SHP77 (cell line): ENCODE measurements around the gene ARID3A.
"Not testable (repeated sequence)": the region's sequence is repeated elsewhere in the genome, so short reads cannot be mapped to it uniquely, and the experiment has no call there.

ENCODE experiments used
- DNase-seq, 2 experiments: peaks; one replicate each; lab custom pipeline; 2025; lab: John Stamatoyannopoulos, UW

ARID3A gene

DNA sequence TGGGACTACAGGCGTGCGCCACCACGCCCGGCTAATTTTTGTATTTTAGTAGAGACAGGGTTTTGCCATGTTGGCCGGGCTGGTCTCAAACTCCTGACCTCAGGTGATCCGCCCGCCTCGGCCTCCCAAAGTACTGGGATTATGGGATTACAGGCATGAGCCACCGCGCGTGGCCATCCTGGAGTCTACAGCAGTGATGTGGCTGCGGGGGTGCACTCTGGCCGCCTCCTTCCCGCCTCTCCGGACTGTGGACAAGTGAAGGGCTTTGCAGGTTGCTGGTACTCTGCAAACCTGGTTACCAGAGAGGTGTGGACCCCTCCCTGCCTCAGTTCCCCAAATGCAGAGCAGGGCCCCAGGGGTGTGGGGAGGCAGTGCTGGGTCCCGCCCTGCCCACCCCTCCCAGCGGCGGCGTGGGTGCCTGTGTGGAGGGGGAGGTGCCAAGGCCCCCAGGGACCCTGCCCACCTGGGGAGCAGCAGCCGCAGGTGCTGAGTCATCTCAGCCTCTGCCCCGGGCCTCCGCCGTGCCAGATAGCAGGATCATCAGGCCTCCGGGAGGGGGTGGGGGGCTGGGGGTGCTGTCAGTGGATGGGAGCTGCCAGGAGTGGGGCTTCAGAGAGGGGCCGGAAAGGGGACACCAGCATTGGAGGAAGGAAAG lies 23.1 kb downstream of the ARID3A start:
- DNase-seq = no peak

DNA sequence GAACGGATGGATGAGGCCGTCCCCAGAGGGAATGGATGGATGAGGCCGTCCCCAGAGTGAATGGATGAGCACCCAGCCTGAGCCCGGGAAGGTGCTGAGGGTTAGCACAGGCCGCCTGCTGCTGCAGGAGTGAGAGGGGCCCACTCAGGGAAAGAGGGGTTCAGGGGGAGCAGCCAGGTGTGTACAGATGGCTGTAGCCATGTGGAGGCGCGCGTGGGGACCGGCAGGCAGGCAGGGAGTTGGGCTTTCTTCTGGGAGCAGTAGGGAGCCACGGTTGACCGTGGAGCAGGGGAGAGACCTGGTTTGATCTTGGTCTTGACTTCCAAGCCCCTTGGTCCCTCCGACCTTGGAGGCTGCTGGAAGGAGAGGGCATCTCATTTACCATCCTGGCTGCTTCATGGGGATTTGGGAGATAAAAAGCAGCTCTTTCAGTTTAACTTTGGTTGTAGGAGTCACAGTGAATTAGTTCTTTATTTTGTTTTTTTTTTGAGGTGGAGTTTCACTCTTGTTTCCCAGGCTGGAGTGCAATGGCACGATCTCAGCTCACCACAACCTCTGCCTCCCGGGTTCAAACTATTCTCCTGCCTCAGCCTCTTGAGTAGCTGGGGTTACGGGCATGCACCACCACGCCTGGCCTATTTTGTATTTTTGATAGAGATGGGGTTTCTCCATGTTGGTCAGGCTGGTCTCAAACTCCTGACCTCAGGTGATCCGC lies 24.7 kb downstream of the ARID3A start:
- DNase-seq = no peak

DNA sequence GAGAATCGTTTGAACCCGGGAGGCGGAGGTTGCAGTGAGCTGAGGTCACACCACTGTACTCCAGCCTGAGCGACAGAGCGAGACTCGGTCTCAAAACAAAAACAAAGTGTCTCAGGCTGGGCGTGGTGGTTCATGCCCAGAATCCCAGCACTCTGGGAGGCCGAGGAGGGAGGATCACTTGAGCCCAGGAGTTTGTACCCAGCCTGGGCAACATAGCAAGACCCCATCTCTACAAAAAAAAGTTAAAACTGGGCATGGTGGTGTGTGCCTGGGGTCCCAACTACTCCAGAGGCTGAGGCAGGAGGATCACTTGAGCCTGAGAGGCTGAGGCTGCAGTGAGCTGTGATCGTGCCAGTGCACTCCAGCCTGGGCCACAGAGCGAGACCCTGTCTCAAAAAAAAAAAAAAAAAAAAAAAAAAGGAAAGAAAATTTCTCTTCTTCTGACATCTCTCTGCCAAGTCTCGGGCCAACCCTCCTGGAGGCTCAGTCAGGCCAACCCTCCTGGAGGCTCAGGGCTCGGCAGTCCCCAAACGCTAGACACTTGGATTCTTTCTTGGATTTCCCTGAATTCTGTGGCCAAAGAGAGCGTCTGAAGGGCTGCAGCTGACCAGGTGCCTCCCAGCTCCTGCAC lies 26.3 kb downstream of the ARID3A start:
- DNase-seq = no peak

DNA sequence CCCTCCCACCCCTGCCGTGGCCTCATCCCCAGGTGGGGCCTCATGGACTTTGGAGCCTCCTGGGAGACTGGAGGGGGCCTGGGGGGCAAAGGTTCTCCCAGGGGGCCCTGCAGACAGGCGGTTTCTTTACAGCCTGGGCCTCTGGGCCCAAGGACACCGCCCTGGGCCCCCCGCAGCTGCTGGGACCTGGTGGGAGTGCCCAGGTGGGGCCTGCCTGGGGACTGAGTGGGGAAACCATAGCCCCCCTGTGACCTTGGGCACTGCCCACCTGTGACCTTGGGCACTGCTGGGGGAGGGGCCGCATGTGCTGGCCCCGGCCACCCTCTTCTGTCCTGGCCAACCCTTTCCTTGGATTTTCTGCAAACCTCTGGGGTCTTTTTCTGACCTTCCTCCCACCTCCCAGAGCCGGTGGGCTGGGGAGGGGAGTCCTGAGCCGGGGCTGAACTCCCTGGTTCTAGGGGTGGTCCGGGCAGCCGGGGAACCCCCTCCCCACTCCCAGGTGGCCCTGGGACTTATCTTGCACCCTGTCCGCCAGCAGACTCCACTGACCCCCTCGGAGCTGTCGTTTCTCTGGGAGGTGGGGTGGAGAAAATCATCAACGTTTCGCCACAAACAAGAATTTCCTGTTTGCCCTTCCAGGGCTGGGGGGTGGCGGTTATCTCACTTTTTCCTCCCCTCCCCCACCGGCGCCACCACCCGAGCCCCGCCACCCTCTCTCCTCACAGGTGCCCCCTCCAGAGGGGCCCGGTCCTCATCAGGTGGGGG lies 27.0 kb downstream of the ARID3A start:
- no peak for DNase-seq

DNA sequence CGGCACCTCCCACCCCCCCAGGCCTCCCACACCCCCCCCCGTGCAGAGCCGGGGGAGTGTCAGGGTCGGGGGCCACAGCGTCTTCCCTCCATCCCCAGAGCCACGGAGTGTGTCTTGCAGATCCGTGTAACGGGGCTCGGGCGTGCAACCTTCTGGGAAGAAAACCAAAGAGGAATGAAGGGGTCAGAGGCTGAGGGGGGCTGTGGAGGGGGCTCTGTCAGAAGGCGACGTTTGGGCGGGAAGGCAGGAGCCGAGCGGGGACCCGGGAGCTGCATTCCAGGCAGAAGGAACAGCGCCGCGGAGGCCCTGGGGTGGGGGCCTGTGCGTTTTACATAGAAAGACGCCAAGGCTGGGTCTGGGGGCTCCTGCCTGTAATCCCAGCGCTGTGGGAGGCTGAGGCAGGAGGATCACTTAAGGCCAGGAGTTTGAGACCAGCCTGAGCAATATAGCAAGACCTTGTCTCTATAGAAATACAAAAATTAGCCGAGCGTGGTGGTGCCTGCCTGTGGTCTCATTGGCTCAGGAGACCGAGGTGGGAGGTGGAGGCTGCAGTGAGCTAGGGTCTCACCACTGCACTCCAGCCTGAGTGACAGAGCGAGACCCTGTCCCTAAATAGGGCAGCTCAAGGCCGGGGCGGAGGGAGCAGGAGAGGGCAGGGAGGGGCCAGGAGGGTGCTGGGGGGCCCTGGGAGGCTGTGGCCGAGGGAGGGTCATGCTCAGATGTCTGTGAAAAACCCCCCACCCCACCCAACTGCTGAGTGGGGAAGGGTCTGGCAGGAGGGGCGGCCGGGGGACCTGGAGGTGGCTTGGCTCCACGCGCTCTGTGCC lies 27.8 kb downstream of the ARID3A start:
- no peak for DNase-seq

DNA sequence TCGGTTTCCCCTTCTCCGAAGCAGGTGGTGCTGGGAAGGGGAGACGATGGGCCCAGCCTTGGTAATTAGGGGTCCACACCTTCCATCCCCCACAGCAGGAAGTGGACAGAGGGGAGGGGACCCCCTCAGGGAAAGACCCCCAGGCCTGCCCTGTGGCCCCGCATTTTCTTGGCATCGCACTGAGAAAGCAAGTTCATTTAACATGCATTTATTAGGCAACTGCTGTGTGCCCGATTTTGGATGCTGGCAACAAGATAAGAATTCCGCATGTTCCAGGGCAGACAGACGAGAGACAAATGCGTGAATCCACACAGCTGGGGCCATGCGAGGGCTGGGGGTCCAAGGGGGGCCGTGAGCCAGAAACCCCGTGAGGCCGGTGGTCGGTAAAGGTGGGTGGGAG lies 28.4 kb downstream of the ARID3A start:
- no peak for DNase-seq

DNA sequence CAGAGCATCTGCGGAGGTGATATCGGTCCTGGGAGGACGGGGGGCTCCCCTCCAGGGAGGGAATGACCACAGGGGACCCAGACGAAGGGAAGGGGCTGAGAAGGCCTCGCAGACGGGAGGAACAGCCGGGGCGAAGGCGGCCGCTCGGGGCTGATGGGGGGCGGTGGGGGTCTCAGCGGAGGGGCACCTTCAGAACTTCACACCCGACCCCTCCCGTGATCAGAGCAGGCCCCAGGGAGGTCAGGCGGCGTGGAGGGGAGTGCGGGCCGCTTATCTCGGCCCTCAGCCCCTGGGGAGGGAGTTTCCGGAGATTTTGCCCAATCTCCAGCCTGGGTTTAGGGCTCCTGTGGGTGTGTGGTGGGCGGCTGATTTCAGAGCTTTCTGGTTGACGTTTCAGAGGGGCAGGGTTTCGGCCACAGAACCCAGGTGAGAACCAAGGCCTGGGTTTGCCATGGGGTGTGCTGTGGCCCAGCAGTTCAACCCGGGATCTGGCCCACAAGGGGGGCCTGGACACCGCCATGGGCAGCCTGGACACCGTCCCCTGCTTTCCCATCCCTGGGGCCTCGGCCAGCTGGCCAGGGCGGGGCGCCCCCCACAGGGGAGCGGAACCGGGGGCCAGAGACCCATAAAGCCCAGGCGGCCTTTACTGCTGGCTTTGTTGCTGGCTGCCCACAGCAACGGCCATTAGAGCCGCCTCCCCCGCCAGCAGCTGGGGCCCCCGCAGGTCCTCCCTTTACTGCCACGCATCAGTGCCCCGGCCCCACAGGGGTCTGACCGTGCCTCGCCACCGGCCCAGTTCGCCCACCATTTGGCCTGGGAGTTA lies 29.0 kb downstream of the ARID3A start:
- DNase-seq = no peak

DNA sequence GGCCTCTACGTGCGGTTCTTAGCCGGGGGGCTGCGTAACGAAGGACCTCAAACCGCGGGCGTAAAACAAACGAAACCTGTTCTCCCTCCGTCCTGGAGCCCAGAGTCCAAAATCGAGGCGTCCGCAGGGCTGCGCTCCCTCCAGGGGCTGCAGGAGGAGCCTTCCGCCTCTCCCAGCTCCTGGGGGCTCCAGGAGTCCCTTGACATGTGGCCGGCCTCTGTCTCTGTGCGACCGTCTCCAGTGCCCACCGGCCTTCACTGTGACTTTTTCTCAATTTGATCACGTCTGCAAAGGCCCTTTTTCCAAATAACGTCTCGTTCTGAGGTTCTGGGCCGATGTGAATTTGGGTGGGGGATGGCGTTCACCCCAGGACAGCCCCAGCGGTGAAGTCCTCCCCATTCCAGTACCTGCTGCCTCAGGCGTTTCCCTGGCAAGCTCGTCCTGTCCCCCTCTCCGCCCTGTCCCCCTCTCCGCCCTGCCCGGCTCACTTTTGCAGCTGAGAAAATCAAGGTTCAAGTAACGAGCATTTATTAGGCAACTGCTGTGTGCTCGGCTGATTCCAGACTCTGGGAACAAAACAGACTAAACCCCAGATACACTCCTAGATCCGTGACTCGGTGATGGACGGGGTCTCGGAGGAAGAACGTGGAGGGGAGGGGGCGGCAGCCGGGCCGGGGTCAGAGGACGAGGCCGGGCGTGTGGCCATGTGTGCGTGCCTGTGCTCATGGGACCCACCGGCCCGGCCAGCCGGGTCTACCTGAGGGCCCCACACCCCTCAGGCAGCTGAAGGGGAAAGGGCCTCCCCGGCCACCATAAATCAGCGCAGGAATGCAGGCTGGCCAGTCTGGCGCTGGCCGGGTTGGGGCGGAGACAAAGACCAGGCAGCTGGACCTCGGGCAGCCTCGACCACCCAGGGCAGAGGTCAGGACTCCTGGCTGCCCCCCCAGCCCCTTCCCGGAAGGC lies 30.2 kb downstream of the ARID3A start:
- DNase-seq = no peak

DNA sequence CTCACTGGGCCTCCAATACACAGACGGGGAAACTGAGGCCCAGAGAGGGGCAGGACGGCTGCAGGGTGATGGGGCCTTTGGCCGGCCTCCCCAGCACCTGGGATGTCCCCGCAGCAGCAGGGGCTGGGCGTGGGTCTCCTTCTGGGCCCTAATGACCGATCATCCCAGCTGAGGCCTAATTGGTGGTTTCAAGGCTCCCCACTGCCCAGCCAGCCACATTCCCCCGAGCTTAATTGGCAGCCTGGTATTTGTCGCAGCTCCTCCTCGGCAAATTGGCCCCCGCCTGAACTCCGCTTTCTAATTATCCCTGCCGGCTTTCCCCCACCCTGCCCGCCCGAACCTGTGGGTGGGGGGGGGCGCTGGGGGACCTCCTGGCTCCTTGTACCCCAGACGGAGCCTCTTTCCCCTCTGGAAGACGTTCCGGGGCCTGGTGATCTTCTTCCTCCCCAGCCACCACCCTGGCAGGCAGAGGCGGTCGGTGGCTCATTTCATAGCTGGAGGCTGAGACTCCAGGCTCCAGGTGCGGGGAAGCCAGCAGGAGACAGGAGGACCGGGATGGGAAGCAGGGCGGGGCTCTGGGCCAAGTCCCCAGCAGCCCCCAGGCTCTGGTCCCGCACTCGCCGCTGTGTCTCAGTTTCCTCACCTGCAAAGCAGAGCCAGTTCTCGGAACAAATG lies 31.1 kb downstream of the ARID3A start:
- DNase-seq = no peak

DNA sequence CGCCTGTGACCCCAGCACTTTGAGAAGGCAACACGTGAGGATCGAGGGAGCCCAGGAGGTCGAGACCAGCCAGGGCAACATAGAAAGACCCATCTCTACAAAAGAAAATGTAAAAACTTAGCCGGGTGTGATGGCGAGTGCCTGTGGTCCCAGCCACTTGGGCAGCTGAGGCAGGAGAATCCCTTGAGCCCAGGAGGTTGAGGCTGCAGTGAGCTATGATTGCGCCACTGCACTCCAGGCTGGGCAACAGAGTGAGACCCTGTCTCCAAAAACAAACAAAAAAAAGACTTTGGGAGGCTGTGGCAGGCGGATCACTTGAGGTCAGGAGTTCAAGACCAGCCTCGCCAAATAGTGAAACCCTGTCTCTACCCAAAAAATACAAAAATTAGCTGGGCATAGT lies 31.7 kb downstream of the ARID3A start:
- not testable (repeated sequence) for DNase-seq

DNA sequence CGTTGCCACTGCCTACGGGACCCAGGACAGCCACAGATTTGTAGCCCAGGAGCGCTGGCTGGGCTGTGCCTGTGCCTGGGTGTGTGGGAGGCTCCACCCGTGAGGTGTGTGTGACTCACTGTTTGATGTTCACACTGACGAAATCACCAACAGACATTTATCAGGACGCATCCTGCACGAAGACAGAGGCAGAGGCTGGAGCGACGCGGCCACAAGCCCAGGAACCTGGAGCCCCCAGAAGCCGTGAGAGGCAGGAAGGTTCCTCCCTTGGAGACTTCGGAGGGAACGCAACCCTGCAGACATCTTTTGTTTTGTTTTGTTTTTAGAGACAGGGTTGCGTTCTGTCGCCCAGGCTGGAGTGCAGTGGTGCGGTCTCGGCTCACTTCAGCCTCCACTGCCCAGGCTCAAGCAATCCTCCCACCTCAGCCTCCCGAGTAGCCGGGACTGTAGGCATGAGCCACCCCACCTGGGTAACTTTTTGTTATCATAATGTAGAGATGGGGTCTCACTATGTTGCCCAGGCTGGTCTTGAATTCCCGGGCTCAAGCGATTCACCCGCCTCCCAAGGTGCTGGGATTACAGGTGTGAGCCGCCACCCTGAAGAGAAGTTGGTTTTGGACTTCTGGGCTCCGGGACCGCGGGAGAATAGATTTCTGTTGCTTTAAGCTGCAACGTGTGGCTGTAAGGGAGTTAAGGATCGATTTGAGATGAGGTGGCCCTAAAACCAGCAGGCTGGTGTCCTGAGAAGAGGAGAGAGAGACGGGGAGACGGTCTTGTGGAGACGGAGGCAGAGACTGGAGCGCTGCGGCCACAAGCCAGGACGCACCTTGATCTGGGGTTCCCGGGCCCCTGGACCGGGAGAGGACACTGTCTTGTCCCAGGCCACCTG lies 33.4 kb downstream of the ARID3A start:
- no peak for DNase-seq

DNA sequence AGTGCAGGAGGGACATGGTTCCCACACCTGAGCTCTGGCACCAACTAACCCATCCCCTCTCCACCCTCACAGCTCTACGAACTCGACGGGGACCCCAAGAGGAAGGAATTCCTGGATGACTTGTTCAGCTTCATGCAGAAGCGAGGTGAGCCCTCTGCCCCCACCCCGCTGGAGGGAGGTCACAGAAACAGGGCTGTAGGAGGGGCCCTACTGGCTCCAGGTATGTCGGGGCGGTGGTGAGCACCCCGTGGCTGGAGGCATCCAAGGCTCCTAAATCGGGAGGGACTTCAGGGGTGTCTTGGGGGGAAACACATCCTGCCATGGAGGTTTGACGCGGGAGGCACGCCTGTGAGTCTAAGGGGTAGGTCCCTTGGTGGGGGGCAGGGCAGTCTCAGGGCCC lies 34.2 kb downstream of the ARID3A start:
- DNase-seq = no peak

DNA sequence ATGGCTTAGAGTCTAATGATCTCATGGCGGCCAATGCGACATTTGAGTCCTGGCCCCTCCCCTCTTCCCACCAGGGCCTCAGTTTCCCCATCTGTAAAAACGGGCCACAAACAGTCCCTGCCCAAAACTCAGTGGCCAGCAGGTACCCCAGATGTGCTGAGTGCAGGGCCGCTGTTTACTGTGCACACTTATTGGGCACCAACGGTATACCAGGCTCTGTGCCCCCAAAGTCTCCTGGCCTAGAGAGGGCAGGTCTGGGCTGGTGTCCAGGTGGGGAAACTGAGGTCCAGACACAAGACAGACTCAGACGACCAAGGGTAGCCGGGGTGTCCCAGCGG lies 34.7 kb downstream of the ARID3A start:
- DNase-seq = no peak

DNA sequence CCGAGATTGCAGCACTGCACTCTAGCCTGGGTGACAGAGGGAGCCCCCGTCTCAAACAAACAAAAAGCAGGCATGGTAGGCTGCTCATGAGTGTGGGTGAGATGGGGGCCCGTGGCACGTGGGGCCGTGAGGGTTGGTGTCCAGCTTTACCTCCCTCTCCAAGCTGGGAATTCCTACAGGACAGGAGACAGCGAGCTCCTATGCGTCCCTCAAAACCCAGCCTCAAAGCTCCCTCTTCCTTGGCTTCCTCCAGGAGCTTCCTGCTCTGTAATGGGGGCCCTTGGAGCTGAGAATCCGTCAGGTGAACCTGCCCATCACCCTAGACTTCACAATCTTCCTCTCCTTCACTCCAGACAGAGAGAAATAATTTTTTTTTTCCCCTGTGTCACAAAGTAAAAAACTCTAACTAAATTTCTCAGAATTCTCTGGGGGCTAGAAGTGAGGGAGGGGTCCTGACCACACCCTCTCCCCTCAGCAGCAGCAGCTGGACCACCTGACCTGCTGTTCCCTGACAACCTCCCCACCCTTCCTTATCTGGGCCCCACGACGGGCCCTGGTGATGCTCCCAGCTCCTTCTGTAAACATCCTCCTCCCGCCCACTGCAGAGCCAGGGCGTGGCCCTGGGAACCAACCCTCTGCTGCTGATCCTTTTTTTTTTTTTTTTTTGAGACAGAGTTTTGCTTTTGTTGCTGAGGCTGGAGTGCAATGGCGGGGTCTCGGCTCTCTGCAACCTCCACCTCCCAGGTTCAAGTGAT lies 36.2 kb downstream of the ARID3A start:
- no peak for DNase-seq

DNA sequence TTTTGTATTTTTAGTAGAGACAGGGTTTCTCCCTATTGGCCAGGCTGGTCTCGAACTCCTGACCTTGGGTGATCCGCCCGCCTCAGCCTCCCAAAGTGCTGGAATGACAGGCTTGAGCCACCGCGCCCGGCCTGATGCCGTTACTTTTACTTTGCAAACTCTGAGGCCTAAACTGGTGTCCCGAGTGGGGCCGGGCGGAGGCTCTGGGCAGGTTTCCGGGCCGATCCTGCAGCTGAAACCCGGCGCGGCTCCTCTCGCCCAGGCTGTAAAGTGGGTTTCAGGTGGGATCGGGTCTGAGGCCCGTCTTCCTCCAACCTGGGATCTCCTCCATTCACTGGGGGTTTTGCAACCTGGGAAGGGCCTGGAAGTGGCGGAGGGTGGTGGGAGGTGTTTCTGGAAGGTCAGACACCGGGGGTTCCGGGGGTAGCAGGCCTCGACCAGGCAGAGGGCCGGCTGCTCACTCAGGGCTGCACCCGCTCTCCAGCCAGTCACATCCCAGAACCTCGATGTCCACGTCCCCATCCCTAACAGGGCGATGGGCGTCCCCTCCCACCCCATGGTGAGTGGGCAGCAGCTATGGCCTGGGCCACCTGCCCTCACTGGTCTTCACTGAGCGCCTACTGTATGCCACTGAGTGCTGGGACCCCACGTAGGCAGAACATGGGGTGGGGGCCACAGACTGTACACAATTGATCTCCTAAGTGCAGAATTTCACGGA lies 37.0 kb downstream of the ARID3A start:
- DNase-seq = no peak

DNA sequence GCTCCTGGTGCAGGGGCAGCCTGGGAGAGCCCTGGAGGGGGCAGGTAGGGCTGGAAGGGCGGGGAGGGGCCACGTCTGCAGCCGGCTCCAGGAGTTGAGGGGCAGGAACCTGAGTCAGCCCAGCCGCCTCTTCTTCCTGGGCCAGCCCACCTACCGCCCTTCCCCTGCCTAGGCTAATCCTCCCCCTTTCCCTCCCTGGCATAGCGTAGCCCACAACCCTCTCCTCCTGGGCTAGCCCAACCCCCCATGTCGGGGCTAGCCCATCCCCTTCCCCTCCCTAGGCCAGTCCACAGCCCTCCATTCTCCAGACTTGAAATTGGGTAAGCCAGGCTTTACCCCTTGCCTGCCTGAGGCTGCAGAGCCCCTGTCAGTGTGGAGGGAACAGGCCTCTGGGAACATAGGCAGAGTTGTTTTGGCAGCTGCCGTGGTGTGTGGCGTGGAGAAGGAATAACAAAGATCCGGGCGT lies 37.7 kb downstream of the ARID3A start:
- no peak for DNase-seq

DNA sequence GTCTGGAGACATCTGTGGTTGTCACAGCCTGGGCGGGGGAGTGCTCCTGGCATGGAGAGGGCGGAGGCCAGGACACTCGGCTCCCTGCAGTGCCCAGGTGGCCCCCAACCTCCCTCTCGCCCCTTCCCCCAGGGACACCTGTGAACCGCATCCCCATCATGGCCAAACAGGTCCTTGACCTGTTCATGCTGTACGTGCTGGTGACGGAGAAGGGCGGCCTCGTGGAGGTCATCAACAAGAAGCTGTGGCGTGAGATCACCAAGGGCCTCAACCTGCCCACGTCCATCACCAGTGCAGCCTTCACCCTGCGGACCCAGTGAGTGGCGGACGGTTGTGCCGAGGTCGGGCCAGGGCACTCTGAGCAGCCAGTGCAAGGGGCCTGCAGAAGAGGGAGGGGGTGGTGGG lies 38.3 kb downstream of the ARID3A start:
- DNase-seq = no peak
